ENCODE measurements around the gene PATJ. TPM values are rescaled to one million over a fixed set of nuclear protein-coding genes. Genes with fewer than 3 reads are reported as not detected.
"Not testable (repeated sequence)": the region's sequence is repeated elsewhere in the genome, so short reads cannot be mapped to it uniquely, and the experiment has no call there.

Gene PATJ, protein sequence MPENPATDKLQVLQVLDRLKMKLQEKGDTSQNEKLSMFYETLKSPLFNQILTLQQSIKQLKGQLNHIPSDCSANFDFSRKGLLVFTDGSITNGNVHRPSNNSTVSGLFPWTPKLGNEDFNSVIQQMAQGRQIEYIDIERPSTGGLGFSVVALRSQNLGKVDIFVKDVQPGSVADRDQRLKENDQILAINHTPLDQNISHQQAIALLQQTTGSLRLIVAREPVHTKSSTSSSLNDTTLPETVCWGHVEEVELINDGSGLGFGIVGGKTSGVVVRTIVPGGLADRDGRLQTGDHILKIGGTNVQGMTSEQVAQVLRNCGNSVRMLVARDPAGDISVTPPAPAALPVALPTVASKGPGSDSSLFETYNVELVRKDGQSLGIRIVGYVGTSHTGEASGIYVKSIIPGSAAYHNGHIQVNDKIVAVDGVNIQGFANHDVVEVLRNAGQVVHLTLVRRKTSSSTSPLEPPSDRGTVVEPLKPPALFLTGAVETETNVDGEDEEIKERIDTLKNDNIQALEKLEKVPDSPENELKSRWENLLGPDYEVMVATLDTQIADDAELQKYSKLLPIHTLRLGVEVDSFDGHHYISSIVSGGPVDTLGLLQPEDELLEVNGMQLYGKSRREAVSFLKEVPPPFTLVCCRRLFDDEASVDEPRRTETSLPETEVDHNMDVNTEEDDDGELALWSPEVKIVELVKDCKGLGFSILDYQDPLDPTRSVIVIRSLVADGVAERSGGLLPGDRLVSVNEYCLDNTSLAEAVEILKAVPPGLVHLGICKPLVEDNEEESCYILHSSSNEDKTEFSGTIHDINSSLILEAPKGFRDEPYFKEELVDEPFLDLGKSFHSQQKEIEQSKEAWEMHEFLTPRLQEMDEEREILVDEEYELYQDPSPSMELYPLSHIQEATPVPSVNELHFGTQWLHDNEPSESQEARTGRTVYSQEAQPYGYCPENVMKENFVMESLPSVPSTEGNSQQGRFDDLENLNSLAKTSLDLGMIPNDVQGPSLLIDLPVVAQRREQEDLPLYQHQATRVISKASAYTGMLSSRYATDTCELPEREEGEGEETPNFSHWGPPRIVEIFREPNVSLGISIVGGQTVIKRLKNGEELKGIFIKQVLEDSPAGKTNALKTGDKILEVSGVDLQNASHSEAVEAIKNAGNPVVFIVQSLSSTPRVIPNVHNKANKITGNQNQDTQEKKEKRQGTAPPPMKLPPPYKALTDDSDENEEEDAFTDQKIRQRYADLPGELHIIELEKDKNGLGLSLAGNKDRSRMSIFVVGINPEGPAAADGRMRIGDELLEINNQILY (N-terminal part only)
- polyA plus RNA-seq = 10 to 100 TPM; 11.5 to 41.5 (median 16.2) TPM
- long read RNA-seq, donor 1 = 0 reads
- long read RNA-seq, donor 2 = 0 reads
- long read RNA-seq, donor 3 = 0 reads
- long read RNA-seq, donor 4 = 0 reads
- long read RNA-seq, donor 5 = 0 reads
- long read RNA-seq, donor 6, partial matches to known transcripts = 12 of 12 reads
- long read RNA-seq, donor 6, other reads (novel, unspliced or antisense) = 0 of 12 reads
- long read RNA-seq, donor 7 = 0 reads
- long read RNA-seq, donor 8 = 0 reads
- long read RNA-seq, donor 9 = 0 reads
- long read RNA-seq, donor 10 = 0 reads

DNA sequence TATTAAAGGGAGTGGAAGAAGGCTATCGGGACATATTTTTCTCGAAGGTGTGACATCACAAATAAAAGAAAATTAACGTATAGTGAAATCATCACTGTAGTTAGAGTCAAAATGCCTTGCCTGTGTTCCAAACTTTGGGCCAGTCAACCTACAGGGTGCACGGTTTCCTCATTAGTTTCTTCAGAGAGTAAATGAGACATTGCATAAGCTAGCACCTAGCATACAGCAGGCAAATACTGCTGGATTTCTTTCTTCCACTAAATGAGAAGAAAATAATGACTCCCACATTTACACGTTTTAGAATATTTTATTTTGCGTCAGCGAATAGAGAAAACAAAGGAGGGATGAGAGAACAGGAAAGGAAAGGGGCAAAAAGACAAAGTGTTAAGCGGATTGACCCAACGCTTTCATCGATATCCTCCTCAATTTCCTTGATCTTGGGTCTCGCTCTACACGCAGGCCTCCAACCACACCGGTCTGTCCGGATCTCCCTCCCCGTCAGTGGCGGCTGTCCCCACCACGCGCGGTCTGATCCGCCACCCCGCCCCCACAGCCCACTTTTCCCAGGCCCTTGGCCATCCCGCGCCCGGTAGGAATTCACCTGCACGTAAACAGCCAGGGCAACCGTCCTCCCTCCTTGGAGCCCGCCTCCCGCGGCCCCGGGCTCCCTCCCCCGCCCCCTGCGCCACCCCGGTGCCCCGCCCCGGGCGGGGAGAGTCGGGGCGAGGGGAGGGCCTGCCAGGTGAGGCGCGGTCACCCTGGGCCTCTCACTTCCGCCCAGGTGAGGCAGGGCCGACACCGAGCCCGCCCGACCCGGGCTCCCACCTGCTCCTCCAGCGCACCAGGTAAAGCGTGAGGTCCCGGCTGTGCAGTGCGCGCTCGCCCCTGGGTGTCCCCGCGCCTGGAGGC, at the start of gene PATJ:
TSS of gene PATJ (plus strand) at position 770 of the 909 bp plus-strand sequence. CDS start 20,413 bp downstream, outside the sequence.
- no peak for FAIRE-seq
- Histone ChIP-seq H3K9me3 (ENCODE audit: control insufficient read depth in 2 of 2, insufficient read depth in 1 of 2, low read depth in 1 of 2, low read length in 1 of 2) (no peaks in the 10 kb centered on the region), H3K27ac (ENCODE audit: low read depth in 1 of 3, low read length in 2 of 3) (peak within 1 kb of the TSS; percentile 90 to 95 (median 94)), H3K27me3 (ENCODE audit: control insufficient read depth in 3 of 3, insufficient read depth in 3 of 3, low read length in 3 of 3) (no peaks in the 10 kb centered on the region), H3K4me3 (ENCODE audit: low read depth in 1 of 3, low read length in 3 of 3) (peak within 1 kb of the TSS; percentile 90 to 100 (median 92)), H3K36me3 (ENCODE audit: control insufficient read depth in 3 of 3, insufficient read depth in 2 of 3, low read depth in 1 of 3, low read length in 3 of 3) (no peaks in the 10 kb centered on the region), H3K4me1 (ENCODE audit: control insufficient read depth in 3 of 3, insufficient read depth in 2 of 3, low read depth in 1 of 3, low read length in 2 of 3) (peaks cover 0 to 6% (median 4%) of the 10 kb centered on the region in 3 donors)
- peak; percentile 93 to 94 for DNase-seq
- 2 to 4% (median 4%) methylated on average over 36 to 54 of the region's 54 CpGs for WGBS, 3 donors

DNA sequence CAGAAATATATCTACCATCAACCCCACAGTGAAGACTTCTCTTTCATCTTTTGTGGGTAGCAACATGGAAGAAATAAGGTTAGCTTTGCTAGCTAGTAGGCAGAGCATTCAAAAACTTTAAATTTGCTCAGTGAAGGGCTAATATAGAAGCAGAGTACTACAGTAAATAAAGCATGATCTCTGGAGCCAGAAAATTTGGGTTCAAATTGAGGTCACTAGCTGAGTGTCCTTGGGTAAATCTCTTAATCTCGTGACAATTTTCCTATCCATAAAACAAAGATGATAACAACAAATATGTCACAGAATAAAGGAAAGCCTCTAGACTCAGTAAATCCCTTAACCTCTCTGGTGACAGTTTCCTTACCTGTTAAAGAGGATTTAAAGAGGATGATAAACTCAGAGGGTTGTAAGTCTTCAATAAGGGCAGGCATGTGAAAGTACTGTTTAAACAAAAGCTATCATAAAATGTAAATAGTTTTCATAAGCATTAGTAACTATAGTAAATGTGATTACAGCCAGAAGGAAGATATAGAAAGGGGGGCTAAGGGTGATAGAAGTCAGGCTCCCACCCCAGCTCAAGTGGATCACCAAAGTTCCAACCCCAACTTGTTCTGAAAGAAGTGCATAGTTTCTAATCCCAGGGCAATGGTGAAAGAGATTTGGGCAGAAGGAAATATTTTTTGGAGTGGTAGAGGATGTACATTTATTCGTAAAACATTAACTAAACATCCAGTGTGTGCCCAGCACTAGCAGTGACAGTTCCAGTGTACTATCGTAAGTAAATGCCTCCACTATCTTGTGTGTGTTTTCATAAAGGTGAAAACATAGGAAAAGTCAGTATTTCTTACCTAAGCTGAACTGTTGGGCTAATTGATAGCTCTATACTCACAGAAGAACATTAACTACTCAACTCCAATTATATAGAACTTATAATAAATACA, 42.1 kb upstream of the PATJ start:
- Histone ChIP-seq H3K27ac (ENCODE audit: low read depth in 1 of 3, low read length in 2 of 3) (peak overlapping the region in 1 of 3 donors; percentile 11), H3K36me3 (ENCODE audit: control insufficient read depth in 3 of 3, insufficient read depth in 2 of 3, low read depth in 1 of 3, low read length in 3 of 3) (peaks cover 4 to 22% (median 5%) of the 10 kb centered on the region in 3 donors), H3K4me3 (ENCODE audit: low read depth in 1 of 3, low read length in 3 of 3) (no peak overlapping the region), H3K9me3 (ENCODE audit: control insufficient read depth in 2 of 2, insufficient read depth in 1 of 2, low read depth in 1 of 2, low read length in 1 of 2) (no peaks in the 10 kb centered on the region), H3K4me1 (ENCODE audit: control insufficient read depth in 3 of 3, insufficient read depth in 2 of 3, low read depth in 1 of 3, low read length in 2 of 3) (peaks cover 0 to 5% (median 0%) of the 10 kb centered on the region in 3 donors), H3K27me3 (ENCODE audit: control insufficient read depth in 3 of 3, insufficient read depth in 3 of 3, low read length in 3 of 3) (no peaks in the 10 kb centered on the region)
- DNase-seq (peak in 1 of 2 donors; percentile 30), FAIRE-seq (no peak)
- 40 to 47% (median 42%) methylated on average over 3 of the region's 3 CpGs for WGBS, 3 donors

DNA sequence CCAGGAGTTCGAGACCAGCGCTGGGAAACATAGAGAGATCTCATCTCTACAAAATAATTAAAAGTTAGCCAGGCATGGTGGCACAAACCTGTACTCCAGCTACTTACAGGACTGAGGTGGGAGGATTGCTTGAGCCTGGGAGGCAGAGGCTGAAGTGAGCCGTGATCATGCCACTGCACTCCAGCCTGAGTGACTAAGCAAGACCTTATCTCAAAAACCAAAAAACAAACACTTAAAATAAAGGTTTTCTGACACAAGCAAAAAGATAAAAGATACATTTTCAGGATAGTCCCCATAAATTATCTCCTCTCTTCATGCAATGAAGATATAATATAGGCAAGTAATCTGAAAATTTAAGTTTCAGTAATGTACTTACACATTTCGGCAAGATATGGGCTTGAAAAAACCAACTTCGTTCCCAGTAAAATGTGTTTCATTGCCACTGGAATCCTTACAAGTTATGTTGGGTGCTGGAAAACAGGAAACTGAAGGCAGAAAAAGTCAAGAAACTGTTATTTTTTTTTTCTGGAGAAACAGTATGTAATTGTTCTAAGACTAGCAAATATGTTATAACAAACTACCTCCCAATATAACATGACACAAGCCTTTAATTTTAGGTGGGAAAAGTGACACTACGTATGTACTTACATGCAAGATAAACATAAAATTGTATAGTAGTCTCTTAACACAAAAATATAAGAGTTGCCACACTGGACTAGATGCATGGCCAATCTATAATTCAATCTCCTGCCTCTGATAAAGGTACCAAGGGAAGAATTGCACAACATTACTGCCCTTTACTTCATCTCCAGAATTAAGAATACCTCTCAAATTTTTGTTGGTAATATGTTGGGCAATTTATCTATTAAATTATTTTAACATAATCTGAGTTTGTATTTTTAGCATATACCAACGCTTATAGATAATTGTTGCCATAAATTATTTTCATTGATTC, 33.0 kb upstream of the PATJ start:
- Histone ChIP-seq H3K9me3 (ENCODE audit: control insufficient read depth in 2 of 2, insufficient read depth in 1 of 2, low read depth in 1 of 2, low read length in 1 of 2) (no peaks in the 10 kb centered on the region), H3K36me3 (ENCODE audit: control insufficient read depth in 3 of 3, insufficient read depth in 2 of 3, low read depth in 1 of 3, low read length in 3 of 3) (peaks cover 7 to 36% (median 11%) of the 10 kb centered on the region in 3 donors), H3K4me3 (ENCODE audit: low read depth in 1 of 3, low read length in 3 of 3) (no peak overlapping the region), H3K27me3 (ENCODE audit: control insufficient read depth in 3 of 3, insufficient read depth in 3 of 3, low read length in 3 of 3) (no peaks in the 10 kb centered on the region), H3K27ac (ENCODE audit: low read depth in 1 of 3, low read length in 2 of 3) (no peak overlapping the region), H3K4me1 (ENCODE audit: control insufficient read depth in 3 of 3, insufficient read depth in 2 of 3, low read depth in 1 of 3, low read length in 2 of 3) (peaks cover 0 to 4% (median 2%) of the 10 kb centered on the region in 3 donors)
- FAIRE-seq = no peak
- WGBS, 3 donors = 92 to 95% (median 95%) methylated on average over 7 of the region's 7 CpGs
- DNase-seq = no peak

DNA sequence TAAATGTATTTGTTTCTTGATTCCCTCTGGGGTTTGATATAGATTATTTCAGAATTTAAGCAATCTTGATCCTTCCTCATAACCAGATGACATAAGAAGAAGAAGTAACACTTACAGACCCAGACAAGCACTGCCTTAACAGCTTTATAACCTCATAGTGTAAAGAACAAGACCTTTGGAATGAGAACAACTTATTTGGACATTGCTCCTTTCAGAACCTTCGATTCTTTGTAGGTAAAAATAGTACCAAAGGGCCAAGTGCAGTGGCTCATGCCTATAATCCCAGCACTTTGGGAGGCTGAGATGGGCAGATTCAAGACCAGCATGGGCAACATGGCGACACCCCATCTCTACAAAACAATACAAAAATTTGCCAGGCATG, 32.4 kb upstream of the PATJ start:
- DNase-seq (peak; percentile 11 to 75), FAIRE-seq (no peak)
- Histone ChIP-seq H3K4me1 (ENCODE audit: control insufficient read depth in 3 of 3, insufficient read depth in 2 of 3, low read depth in 1 of 3, low read length in 2 of 3) (peaks cover 0 to 4% (median 2%) of the 10 kb centered on the region in 3 donors), H3K36me3 (ENCODE audit: control insufficient read depth in 3 of 3, insufficient read depth in 2 of 3, low read depth in 1 of 3, low read length in 3 of 3) (peaks cover 5 to 35% (median 11%) of the 10 kb centered on the region in 3 donors), H3K27ac (ENCODE audit: low read depth in 1 of 3, low read length in 2 of 3) (no peak overlapping the region), H3K4me3 (ENCODE audit: low read depth in 1 of 3, low read length in 3 of 3) (no peak overlapping the region), H3K9me3 (ENCODE audit: control insufficient read depth in 2 of 2, insufficient read depth in 1 of 2, low read depth in 1 of 2, low read length in 1 of 2) (no peaks in the 10 kb centered on the region), H3K27me3 (ENCODE audit: control insufficient read depth in 3 of 3, insufficient read depth in 3 of 3, low read length in 3 of 3) (no peaks in the 10 kb centered on the region)
- WGBS, 3 donors = 63 to 89% (median 69%) methylated on average over 2 of the region's 2 CpGs

DNA sequence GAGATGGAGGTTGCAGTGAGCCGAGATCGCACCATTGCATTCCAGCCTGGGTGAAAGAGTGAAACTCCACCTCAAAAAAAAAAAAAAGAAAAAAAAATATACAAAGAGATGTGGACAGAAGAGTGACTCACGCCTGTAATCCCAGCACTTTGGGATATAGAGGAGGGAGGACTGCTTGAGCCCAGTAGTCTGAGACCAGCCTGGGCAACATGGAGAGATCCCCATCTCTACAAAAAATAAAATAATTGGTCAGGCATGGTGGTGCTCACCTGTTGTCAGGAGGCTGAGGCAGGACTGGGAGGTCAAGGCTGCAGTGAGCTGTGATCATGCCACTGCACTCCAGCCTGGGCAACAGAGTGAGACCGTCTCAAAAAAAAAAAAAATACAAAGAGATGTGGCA, 31.0 kb upstream of the PATJ start:
- not testable (repeated sequence) for FAIRE-seq
- WGBS, 3 donors = 92 to 94% (median 94%) methylated on average over 4 of the region's 4 CpGs

DNA sequence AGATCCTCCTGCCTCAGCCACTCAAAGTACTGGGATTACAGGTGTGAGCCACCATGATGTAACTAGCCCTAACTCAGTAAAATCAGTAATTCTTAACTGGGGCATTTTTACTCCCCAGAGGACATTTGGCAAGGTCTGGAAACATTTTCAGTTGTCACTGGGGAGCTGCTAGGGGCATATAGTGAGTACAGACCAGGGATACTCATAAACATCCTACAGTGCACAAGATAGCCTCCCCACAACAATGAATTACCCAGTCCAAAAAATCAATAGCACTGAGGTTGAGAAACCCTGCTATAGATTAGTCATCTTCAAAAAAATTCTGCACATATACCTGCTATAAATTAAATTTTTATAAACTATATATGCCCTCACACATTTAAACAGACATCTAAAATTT, 30.3 kb upstream of the PATJ start:
- no peak overlapping the region for H3K27ac ChIP-seq (ENCODE audit: low read depth in 1 of 3, low read length in 2 of 3)
- no peak for DNase-seq
- H3K9me3 ChIP-seq (ENCODE audit: control insufficient read depth in 2 of 2, insufficient read depth in 1 of 2, low read depth in 1 of 2, low read length in 1 of 2) = no peaks in the 10 kb centered on the region
- peaks cover 0 to 4% (median 2%) of the 10 kb centered on the region in 3 donors for H3K4me1 ChIP-seq (ENCODE audit: control insufficient read depth in 3 of 3, insufficient read depth in 2 of 3, low read depth in 1 of 3, low read length in 2 of 3)
- peaks cover 4 to 28% (median 8%) of the 10 kb centered on the region in 3 donors for H3K36me3 ChIP-seq (ENCODE audit: control insufficient read depth in 3 of 3, insufficient read depth in 2 of 3, low read depth in 1 of 3, low read length in 3 of 3)
- no peak for FAIRE-seq
- no peak overlapping the region for H3K4me3 ChIP-seq (ENCODE audit: low read depth in 1 of 3, low read length in 3 of 3)
- no peaks in the 10 kb centered on the region for H3K27me3 ChIP-seq (ENCODE audit: control insufficient read depth in 3 of 3, insufficient read depth in 3 of 3, low read length in 3 of 3)

More for the DNA sequence above, 31.0 kb upstream of the PATJ start:
- H3K27ac ChIP-seq (ENCODE audit: low read depth in 1 of 3, low read length in 2 of 3); H3K9me3 ChIP-seq (ENCODE audit: control insufficient read depth in 2 of 2, insufficient read depth in 1 of 2, low read depth in 1 of 2, low read length in 1 of 2); H3K4me3 ChIP-seq (ENCODE audit: low read depth in 1 of 3, low read length in 3 of 3); DNase-seq; H3K27me3 ChIP-seq (ENCODE audit: control insufficient read depth in 3 of 3, insufficient read depth in 3 of 3, low read length in 3 of 3); H3K4me1 ChIP-seq (ENCODE audit: control insufficient read depth in 3 of 3, insufficient read depth in 2 of 3, low read depth in 1 of 3, low read length in 2 of 3): not testable (repeated sequence)
- H3K36me3 ChIP-seq (ENCODE audit: control insufficient read depth in 3 of 3, insufficient read depth in 2 of 3, low read depth in 1 of 3, low read length in 3 of 3) = peaks cover 4 to 34% (median 8%) of the 10 kb centered on the region in 3 donors
